ENCODE results near the gene CEP95. TPM values are rescaled to one million over a fixed set of nuclear protein-coding genes. Genes with fewer than 3 reads are reported as not detected.

CEP95 gene, protein sequence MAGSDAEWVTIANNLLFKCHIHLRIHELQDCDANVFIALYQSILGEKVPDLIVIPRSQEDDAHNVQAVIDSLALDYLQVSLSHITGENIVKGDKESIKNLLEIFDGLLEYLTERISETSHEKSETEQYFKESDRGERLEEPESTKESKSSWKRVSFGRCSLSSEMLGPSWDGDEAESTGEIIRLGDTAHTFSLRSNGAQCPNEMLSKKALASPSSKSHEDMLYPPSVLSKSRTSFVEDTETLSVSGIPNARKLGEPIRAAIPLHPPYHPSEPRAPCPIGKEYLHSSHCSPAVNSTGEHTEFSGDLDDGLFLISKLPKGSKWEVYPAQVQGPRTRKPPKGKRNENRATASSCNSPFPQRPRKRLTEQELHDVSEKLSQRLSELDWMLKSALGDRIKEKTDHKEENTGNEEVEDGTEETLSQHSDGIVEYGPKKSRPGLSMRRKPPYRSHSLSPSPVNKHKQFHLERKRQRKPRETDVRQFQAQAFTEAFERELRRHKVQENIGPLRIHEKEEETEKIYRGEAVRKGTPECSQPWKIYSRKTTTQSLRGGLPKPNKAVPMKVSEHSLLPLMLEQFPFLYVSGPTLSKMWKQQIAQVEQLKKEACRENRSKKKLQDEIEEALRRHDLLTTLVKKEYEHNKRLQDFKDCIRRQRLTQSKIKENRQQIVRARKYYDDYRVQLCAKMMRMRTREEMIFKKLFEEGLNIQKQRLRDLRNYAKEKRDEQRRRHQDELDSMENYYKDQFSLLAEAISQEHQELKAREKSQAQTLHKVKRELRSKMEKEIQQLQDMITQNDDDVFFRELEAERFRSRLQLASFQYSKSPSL
- total RNA-seq (2016; rRNA removed; fragmentation: Illumina TruSeq; extraction: Trizol) = 31.9 and 68.8 TPM in 2 replicates
- 28.2 and 32.1 TPM in 2 replicates for total RNA-seq (2016; cell fraction: cytosol; rRNA removed; fragmentation: Illumina TruSeq; extraction: Trizol; ENCODE audit: low read depth)
- total RNA-seq (2016; cell fraction: insoluble cytoplasmic fraction; rRNA removed; fragmentation: Illumina TruSeq; extraction: Trizol) = 34.8 and 63.6 TPM in 2 replicates
- 29.6 and 34.9 TPM in 2 replicates for total RNA-seq (2016; cell fraction: membrane; rRNA removed; fragmentation: Illumina TruSeq; extraction: Trizol)
- 128 and 149 TPM in 2 replicates for total RNA-seq (2016; cell fraction: nucleus; rRNA removed; fragmentation: Illumina TruSeq; extraction: Trizol)
- 58.6 and 65.9 TPM in 2 replicates for polyA plus RNA-seq (2011; rRNA removed)
- polyA plus RNA-seq (2011; cell fraction: cytosol; rRNA removed) = 11.6 and 14.3 TPM in 2 replicates
- 128 and 136 TPM in 2 replicates for polyA plus RNA-seq (2011; cell fraction: nucleus; rRNA removed)
- polyA plus RNA-seq (2012) = 42.4 and 43.9 TPM in 2 replicates
- 9.9 and 10.0 TPM in 2 replicates for polyA plus RNA-seq (2016; cell fraction: cytosol; fragmentation: Illumina TruSeq; extraction: Trizol; ENCODE audit: low read depth)
- polyA plus RNA-seq (2016; cell fraction: insoluble cytoplasmic fraction; fragmentation: Illumina TruSeq; extraction: Trizol; ENCODE audit: low read depth) = 31.3 and 31.7 TPM in 2 replicates
- polyA plus RNA-seq (2016; cell fraction: membrane; fragmentation: Illumina TruSeq; extraction: Trizol; ENCODE audit: low read depth) = 16.6 and 17.0 TPM in 2 replicates
- 274 and 290 TPM in 2 replicates for polyA plus RNA-seq (2016; cell fraction: nucleus; fragmentation: Illumina TruSeq; extraction: Trizol; ENCODE audit: insufficient read depth, low read depth)
- 37.3 and 40.5 TPM in 2 replicates for polyA minus RNA-seq (2011; rRNA and poly(A)+ RNA removed; ENCODE audit: low replicate concordance)
- polyA minus RNA-seq (2011; cell fraction: cytosol; rRNA and poly(A)+ RNA removed) = 13.0 and 13.9 TPM in 2 replicates
- polyA minus RNA-seq (2011; cell fraction: nucleus; rRNA and poly(A)+ RNA removed) = 201 and 240 TPM in 2 replicates
- percentile 96 among the genes with signal in this experiment for Bru-seq, nascent RNA
- percentile 96 among the genes with signal in this experiment for BruChase-seq, experiment 1, labeled RNA remaining after a 6-hour chase
- BruChase-seq, experiment 2, labeled RNA remaining after a 2-hour chase = percentile 98 among the genes with signal in this experiment
- long read RNA-seq, experiment 1, partial matches to known transcripts = 6 of 14 reads
- long read RNA-seq, experiment 1, other reads (novel, unspliced or antisense) = 5 of 14 reads
- long read RNA-seq, experiment 2, partial matches to known transcripts = 13 of 31 reads
- long read RNA-seq, experiment 2, other reads (novel, unspliced or antisense) = 15 of 31 reads

DNA sequence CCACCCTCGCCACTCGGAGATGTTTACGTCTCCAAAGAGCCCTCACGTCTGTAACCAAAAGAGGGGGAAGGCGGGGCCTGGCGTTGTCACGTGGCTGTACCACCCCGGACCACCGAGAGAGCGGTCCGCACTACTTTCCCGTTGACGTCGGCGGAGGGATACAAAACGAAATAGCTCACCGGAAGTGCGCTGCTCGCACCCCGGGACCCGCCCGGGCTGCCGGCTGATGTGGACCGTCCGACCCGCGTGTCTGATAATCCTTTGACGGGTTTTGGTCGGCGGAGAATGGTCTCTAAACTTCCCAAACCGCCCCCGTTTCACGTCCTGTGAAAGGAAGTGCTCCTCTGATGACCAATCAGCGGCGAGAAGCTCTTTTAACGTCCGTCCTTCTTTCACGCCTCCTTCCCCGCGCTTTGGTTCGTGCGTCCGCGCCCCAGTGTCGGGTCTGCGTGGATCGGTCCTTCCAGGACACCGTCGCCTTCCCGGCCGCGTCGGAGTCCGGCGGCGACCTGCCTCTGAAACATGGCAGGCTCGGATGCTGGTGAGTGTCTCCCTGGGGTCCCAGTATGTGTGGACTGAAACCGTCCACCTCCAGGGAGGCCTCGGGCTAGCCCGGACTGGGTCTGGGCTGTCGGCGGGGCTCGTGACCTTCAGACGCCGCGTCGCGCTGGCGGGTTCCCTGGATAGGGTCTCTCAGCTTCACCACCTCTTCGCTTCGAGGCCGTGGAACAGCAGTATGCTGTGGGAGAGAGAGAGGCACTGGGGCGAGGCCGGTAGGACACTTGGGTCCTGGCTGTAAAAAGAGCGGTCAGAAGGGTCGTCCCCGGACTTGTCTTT, at the start of gene CEP95:
CEP95 (plus strand) TSS at position 402 of the 837 bp plus-strand sequence; CDS start at position 523, 121 bp downstream.
- Histone ChIP-seq H3K79me2 (ENCODE audit: insufficient read depth, low read length) (peaks cover 66% of the 10 kb centered on the region), H3K4me1 (ENCODE audit: insufficient read depth, low read length) (peaks cover 43% of the 10 kb centered on the region), H3K27me3 (ENCODE audit: control insufficient read depth in 1 of 2, insufficient read depth in 2 of 2, low read length in 2 of 2) (peaks cover 0 to 3% of the 10 kb centered on the region in 2 experiments; a peak in 1 of 5 replicates), H4K20me1 (ENCODE audit: insufficient read depth, low read length) (peaks cover 50% of the 10 kb centered on the region), H2AFZ (ENCODE audit: low read length) (no peak within 1 kb of the TSS), H3K4me3 (replicated peaks in 1 of 3; ENCODE audit: insufficient read depth in 1 of 3, low read depth in 2 of 3, low read length in 3 of 3) (peak within 1 kb of the TSS; percentile 94 to 100 (median 99)), H3K9me3 (ENCODE audit: low read length) (no peaks in the 10 kb centered on the region), H3K27ac (ENCODE audit: extremely low read length, insufficient read depth, low read length) (peak within 1 kb of the TSS; percentile 99), H3K36me3 (replicated peaks in 1 of 2; ENCODE audit: control insufficient read depth in 1 of 2, insufficient read depth in 2 of 2, low read length in 2 of 2) (peaks cover 16 to 55% of the 10 kb centered on the region in 2 experiments), H3K4me2 (ENCODE audit: low read depth, low read length) (peak within 1 kb of the TSS; percentile 81), H3K9ac (ENCODE audit: insufficient read depth, low read depth, low read length) (peak within 1 kb of the TSS; percentile 100)
- in situ Hi-C loops (cut with HindIII; ENCODE audit: extremely low pct_ligation_motif_present, low pct_unique_long_range_greater_than_20kb) (loop anchor here (10.0 kb wide), 1 partner anchor 662 kb away; the partner anchor contains the start of gene SMARCD2), intact Hi-C loops (cut with micrococcal nuclease; ENCODE audit: unreplicated experiment) (loop anchor here (5.0 kb wide), 1 partner anchor 156 kb away; the partner anchor contains the start of gene SMURF2)
- ATAC-seq (peak; percentile 75), FAIRE-seq (peak; percentile 70), DNase-seq (ENCODE audit: low spot score) (peak; percentile 97)
- no TSS peak for BruUV-seq (replicated peaks)
- ChIA-PET CTCF (ENCODE audit: low intra/inter-chr PET ratio, low total read pairs) (no interaction called here), POLR2A (interaction anchor here (0.7 to 4.1 kb wide), 35 partner anchors 9 to 733 kb away, joined by 3 to 202 read pairs (median 4); partner anchors contain the start of genes CCDC47, DDX42, GNA13 and LRRC37A3)
- WGBS (ENCODE audit: low lambda C conversion rate) = under 1% methylated on average over 69 of the region's 77 CpGs
- TF ChIP-seq PAXIP1 (CRISPR knock-in tag; conservative IDR thresholded peaks at IDR 0.05) (peak; percentile 78), MLXIP (CRISPR knock-in tag; IDR thresholded peaks at IDR 0.05; ENCODE audit: borderline replicate concordance) (peak; percentile 48; the same call in 1 of the 2 replicates), ZNF841 (CRISPR knock-in tag; IDR thresholded peaks at IDR 0.05; ENCODE audit: borderline replicate concordance) (peak; percentile 89)

Measured in HepG2 (cell line).